Amniotic epithelial cell (primary cell): ENCODE results near the gene TPD52L1.
"Not testable (repeated sequence)": the region's sequence is repeated elsewhere in the genome, so short reads cannot be mapped to it uniquely, and the experiment has no call there.

Experiments
- DNase-seq: peaks from one replicate; pipeline ENCODE4 v3.0.0-alpha.2; 2010; ENCODE audit warnings: low read depth

TPD52L1 gene

DNA sequence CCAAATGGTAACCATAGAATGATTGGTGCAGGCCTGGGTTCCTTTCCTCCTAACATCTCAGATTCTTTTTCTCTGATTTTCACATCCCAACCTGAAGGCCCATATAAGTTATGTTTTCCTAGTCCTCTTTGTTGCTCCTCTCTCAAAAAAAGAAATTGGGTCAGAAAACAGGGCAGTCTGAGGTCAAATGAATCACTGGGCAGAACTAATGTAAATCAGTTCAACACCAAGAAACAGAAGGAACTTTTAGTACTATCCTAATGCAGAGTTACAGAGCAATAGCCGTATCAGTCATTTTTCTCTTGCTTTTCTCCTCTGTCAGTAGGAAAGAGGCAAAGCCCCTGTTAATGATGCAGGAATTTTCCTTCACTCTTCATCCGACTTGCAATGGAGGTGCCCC is 11.0 kb upstream of the TPD52L1 start:
- peak; percentile 55 for DNase-seq

GRCh38 chr6:125144822-125145221 is 8.8 kb upstream of the TPD52L1 start:
- no peak for DNase-seq

DNA sequence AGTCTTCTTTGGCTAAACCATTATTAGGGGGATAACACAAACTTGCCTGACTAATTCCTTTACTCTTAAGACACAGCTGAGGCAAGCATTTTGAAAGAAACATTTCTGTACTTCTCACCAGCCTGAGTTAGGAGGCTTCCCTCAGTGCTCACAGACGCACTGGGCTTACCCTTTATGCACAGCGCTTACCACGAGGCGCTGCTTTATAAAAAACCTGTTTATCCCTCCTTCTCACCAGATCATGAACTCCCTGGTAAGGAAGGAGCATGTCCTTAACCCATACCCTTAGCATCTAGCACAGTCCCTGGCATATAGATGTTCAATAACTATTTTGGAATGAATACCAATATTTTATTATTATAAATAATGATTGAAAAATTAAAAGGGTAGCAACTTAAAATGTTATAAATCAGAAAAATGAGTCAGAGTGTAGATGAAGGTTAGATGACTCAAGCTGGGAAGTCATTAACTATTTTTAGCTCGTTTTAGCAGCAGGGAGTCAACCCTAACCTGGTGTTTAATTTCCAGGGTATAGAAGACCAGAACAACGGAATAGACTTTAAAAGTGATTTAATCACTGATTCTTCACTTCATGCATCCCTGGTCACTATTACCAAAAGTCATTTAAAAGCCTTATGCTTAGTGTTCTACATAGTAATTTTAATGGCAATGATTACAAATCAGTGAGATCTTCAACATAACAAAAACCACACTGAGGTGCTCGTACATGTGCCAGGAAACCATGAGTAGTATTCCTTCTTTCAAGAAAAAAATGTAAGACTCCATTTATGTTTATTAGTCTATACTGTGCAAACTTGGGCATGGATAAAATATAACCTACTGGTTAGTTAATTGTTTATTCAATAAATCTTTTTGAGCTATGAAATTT is 4.1 kb upstream of the TPD52L1 start:
- peak; percentile 68 for DNase-seq

DNA sequence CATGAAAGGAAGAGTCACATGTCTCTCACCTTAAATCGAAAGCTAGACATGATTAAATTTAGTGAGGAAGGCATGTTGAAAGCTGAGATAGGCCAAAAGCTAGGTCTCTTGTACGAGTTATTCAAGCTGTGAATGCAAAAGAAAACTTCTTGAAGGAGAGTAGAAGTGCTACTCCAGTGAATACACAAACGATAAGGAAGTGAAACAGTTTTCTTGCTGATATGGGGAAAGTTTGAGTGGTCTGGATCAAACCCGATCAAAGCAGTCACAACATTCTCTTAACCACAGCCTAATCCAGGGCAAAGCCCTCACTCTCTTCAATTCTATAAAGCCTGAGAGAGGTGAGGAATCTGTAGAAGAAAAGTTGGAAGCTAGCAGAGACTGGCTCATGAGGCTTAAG is 1.9 kb upstream of the TPD52L1 start:
- no peak for DNase-seq

GRCh38 chr6:125154118-125154760 is 666 bp downstream of the TPD52L1 start:
- peak; percentile 13 for DNase-seq

- DNase-seq, result peak; percentile 40
Observed at GRCh38 chr6:125154761-125155135, 1.2 kb downstream of the TPD52L1 start.

DNA sequence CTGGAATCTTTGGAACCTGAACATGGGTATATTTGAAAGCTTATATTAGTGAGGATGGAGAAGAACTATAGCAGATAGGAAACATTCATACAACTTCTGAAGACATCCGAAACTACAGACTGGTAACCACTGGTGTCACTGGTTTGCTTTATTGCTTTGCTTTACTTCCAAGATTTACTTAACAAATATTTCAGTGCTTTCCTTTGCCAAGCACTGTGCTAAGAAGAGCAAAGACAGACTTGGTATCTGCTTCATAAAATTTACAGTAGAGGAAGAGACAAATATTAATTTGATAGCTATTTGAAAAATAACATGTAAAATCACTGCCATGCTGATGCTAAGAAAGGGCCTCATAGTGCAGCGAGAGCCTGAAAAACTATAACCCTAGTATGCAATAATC is 1.8 kb downstream of the TPD52L1 start:
- no peak for DNase-seq

GRCh38 chr6:125156496-125156895 is 2.9 kb downstream of the TPD52L1 start:
- no peak for DNase-seq

- no peak for DNase-seq
Observed at GRCh38 chr6:125157280-125157679, 3.7 kb downstream of the TPD52L1 start.

- DNase-seq, result no peak
Observed at GRCh38 chr6:125157725-125158124, 4.2 kb downstream of the TPD52L1 start.

DNA sequence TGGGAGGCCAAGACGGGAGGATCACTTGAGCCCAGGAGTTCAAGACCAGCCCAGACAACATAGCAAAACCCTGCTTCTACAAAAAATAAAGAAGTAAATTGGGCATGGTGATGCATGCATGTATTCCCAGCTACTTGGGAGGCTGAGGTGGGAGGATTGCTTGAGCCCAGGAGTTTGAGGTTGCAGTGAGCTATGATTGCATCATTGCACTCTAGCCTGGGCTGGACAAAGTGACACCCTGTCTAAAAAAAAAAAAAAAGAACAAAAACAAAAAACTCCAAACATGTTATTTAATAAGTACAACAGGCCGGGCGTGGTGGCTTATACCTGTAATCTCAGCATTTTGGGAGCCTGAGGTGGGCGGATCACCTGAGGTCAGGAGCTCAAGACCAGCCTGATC is 9.8 kb downstream of the TPD52L1 start:
- not testable (repeated sequence) for DNase-seq

GRCh38 chr6:125163811-125164210 is 10.2 kb downstream of the TPD52L1 start:
- no peak for DNase-seq

DNA sequence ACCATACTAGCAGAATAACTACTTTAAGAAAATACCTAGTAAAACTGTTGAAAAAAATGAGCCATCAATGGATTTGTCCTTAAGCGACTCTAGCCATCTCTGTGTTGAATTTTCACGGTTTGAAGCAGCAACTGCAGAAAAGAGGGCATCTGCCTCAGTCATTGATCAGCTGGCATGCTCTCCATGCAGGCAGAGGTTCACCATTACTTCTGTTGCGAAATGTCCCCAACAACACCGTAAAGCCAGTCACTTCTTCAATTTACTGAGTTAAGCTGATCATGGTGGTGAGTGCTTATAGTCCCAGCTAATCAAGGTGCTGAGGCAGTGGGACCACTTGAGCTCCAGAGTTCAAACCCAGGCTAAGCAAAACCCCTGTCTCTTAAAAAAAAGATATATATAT is 11.1 kb downstream of the TPD52L1 start:
- DNase-seq, result no peak

DNA sequence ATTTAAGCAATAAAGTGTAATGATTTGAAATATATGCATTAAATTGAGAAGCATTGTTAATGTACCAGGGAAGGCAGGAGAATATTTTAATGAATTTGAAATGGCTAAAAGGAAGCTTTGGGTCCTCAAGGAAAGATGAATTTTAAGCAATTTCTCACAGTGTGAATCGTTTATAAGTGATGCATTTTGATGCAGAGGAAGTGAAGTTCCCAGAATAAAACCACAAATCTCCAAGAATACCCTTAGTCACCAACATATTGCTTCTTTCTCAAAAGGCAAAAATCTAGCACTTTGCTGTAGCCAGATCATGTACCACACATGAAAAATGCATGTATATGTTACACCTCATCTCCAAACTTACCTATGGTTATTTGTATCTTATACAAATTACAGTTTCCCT is 11.7 kb downstream of the TPD52L1 start:
- DNase-seq, result no peak

DNA sequence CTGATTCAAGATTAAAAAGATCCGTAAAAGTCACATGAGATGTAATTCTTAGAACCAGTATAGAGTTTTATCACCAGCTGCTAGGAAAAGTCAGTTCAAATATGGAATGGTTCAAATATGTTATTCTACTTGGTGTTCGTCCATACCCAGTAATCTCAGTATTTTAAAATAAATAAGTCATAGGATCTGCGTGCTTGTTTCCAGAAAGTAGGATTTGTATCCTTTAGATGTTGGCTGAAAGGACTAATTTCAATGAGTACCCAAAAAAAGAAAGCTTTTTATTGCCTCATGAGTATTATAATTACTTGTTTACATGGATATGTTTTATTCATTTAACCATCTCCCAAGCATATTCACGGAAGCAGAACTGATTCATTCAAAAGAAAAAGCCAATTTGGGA is 12.2 kb downstream of the TPD52L1 start:
- DNase-seq, result no peak

- DNase-seq, result no peak
Observed at GRCh38 chr6:125166711-125167110, 13.1 kb downstream of the TPD52L1 start.

DNA sequence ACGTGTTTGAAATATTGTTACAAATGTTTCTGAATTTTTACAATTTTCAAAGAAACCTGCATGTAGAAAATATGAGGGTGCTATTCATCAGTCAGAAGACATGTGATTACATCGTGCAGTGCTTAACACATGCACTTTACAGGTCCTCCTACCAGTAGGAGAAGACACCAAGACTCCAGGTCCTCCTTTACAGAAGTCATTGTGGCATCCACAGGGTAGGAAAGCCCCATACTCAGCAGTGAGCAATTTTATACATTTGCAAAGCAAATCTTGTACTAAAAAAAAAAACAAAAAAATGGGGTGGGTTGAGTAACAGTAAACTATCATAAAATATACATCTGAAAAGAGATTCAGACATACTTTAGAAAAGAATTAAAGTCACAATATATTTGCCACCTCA is 14.0 kb downstream of the TPD52L1 start:
- DNase-seq, result no peak

GRCh38 chr6:125169058-125169457 is 15.5 kb downstream of the TPD52L1 start:
- DNase-seq, result no peak

DNA sequence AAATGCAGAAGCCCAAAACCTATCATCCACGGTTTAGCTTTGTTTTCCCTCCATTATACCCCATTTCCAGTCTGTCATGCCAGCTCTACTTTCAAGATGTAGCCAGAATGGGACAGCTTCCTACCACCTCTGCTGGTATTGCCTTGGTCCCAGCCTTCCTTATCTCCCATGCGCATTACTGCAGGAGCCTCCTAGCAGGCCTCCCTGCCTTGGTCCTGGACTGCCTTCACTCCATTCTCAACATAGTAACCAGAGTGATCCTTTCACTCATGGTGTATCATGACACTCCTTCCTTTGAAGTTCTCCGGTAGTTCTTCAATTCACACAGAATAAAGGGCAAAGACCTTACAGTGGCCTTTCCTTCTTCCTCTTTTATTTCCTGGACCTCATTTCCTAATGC is 15.9 kb downstream of the TPD52L1 start:
- no peak for DNase-seq

GRCh38 chr6:125170376-125170775 is 16.8 kb downstream of the TPD52L1 start:
- DNase-seq, result peak; percentile 54

DNA sequence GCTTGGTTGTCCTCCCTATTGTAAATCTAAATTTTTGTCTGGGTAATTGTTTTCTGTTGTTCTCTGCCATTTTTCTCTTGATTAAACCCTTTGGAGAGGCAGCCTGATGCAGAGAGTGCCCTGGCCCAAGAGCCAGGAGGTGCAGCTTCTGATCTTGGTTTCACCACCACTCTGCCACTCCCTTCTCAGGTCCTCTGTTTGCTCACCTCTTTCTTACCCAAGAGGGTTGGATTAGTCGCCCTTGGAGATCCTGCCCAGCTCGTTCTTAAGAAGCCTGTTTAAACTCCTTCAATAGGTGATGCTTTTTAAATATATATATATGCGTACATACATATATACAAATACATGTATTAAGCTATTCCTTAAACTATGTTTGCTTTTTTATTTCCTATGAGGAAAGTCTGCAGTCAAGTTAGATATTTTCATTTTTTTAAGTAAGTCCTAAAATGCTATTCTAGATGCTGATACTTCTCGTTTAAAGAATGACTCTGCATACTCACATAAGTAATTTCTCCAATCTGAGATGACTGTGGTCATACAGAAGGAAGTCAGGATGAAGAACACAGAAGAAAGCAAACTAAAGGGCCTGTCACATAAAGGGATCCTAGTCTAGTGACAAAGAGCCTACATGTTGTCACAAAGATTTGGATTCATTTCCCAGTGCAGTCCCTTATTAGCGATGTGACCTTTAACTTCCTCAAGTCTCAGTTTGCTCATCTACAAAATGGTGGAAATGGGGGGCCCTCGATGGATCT is 19.9 kb downstream of the TPD52L1 start:
- no peak for DNase-seq

GRCh38 chr6:125174626-125175025 is 21.1 kb downstream of the TPD52L1 start:
- no peak for DNase-seq
